Activated CD8-positive, alpha-beta memory T cell treated with anti-CD3 and anti-CD28 coated beads for 48 hours (primary cell): ENCODE measurements around the gene ABCA3.

Source experiments
- DNase-seq, 3 experiments: peaks; one replicate each; pipeline ENCODE4 v3.0.0-alpha.2; 2020; ENCODE audit warnings: low read depth in 2 of 3, low spot score in 2 of 3

The ABCA3 gene

DNA sequence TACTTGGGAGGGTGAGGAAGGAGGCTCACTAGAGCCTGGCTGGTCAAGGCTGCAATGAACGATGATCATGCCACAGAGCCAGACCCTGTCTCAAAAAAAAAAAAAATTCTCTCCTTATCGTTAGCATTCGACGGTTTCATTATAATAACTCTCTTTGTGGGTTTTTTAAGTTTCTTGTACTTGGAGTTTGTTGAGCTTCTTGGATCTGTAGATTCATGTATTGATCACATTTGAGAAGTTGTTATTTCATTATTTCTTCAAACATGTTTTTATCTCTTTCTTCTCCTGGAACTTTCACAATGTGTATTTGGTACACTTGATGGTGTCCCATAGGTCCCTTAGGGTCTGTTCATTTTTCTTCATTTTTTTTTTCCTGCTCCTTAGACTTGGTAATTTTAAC, 16.8 kb upstream of the ABCA3 start:
- no peak for DNase-seq

DNA sequence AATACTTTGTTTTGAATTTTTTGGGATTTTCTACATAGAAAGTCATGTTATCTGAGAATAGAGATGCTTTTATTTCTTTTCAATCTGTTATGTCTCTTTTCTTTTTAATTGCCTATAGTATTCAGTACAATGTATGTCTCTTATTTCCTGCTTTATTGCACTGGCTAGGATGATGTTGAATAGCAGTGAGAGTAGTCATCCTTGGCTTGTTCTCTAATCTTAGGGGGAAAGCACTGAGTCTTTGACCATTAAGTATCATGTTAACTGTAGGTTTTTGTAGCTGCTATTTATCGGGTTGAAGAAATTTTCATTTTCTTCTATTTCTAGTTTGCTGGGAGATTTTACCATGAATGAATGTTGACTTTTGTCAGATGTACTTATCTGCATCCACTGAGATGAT, 10.0 kb upstream of the ABCA3 start:
- DNase-seq, result no peak

DNA sequence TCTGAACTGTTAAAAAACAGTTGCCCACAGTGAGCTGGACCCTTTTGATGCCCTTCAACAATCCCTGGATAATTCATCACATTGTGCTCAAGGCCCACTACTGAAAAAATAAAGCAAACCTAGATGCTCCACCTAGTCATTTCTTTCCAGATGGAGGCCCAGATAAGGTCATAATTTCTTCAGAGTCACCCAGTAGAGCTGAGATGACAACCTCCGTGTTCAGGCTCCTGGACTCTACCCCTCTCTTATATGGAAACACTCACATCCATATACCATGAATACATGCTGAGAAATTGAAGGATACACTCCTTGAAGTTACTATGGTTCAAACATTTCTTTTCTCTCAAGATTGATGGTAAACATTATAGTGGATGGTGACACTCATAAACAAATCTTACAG, 2.7 kb upstream of the ABCA3 start:
- DNase-seq, result no peak

DNA sequence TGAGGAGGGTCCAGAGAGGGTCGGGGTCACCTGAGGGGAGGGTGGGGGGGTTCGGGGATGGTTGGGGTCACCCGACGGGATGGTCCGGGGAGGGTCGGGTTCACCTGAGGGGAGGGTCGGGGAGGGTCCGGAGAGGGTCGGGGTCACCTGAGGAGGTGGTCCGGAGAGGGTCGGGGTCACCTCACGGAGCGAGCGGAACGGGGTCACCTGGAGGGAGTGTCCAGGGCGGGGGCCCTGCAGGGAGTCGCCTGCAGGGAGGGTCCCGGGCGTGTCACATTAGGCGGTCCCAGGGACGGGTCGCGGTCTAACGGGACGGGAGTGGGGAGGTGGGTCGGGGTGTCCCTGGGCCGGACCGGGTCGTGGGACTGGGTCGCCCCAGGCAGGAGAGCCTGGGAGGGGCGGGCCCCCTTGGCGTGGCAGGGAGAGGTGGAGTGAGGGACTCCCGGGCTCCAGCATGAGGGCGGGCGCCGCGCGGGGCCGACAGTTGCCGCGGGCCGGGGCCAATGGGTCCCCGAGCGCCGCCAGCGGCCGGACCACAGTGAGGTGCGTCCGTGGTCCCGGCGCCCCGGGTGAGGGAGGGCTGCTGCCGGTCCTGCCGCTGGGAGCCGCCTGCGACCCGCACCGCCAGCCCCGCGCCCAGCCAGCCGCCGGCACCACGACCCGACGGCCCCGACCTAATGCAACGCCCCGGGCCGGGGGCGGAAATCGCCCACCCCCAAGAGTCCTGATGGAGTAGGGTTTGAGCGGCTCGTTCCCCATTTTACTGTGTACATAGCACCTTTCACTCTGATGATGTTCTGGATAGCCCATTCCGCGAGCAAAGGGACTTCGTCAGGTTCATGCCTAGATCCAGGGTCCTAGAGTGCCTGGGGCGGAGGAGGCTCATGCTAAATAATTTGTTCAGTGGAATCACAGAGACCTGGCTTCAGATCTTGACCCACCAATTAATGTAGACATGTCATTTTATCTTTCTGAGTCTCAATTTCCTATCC, 1.2 kb upstream of the ABCA3 start:
- no peak for DNase-seq

DNA sequence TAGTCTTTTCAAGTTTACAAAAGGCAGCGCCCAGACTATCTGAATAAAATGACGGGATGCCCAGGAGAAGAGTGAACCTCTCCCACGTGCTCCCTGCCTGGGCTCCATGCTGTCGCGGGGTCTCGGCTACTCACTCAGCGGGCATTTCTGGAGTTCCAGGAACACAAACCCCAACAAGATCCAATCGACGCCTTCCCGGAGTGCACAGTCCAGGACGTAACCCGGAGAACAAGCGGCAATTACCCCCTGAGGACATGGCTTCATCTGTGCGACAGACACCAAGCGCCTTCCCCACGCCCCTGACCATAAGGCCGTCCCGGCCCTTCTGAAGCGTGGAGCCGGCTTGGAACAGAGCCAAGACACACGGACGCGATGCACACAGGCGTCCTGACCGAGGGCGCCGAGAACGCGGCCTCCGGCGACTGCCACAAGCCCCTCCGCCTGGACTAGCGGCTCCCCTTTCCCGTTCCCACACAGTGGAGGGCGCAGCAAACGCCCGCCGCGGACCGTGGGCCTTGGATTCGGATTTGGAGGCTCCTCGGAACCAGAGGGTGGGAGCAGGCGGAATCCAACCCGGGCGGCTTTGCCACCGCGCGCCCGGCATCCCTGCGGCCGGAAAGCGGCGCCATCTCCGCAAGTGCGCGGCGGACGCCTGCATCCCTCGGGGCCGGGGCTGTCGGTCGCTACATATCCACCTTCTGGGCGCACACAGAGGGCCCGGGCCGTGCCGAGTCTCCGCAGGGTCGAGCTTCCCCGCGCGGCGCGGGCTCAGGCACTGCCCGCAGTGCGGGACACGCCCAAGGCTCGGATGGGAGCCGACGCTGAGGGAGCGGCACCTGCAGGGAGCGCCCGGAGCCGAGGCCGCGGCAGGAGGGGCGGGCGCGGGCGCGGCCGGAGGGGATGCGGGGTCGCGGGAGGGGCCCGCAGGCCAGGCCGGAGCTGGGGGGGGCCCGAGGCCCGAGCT, 725 bp downstream of the ABCA3 start:
- DNase-seq, result peak; percentile 14 to 38 (median 24)

DNA sequence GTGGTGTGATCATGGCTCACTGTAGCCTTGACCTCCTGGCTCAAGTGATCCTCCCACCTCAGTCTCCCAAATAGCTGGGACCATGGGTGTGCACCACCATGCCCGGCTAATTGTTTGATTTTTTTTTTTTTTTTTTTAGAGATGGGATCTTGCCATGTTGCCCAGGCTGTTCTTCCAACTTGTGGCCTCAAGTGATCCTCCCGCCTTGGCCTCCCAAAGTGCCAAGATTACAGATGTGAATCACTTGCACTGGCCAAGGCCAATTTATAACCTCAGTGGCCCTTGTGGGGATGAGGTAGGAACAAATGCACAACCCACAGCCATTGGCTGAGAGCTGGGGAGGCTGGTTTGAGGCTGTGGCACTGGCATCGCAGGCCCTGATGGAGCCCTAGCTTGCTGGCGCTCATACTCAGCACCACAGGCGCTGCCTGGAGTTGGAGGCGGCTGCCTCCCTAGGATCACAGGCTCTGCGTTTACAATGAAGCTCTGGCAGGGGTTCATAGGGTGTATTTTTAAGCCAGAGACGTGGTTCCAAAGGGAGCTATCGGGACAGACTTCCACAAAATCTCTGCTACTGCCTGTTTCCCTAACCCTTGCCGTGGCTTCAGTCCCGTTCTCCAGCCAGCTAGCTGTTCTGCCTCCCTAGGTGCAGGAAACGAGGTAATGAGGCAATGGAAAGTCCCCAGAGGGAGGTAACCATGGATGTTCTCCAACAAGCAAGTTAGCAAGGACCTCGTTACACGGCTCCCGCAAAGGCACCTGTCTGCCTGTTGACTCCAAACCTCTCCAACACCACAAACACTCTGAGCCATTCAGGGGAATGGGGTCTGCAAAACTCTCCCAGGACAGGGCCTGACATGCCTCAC, 2.9 kb downstream of the ABCA3 start:
- no peak for DNase-seq

DNA sequence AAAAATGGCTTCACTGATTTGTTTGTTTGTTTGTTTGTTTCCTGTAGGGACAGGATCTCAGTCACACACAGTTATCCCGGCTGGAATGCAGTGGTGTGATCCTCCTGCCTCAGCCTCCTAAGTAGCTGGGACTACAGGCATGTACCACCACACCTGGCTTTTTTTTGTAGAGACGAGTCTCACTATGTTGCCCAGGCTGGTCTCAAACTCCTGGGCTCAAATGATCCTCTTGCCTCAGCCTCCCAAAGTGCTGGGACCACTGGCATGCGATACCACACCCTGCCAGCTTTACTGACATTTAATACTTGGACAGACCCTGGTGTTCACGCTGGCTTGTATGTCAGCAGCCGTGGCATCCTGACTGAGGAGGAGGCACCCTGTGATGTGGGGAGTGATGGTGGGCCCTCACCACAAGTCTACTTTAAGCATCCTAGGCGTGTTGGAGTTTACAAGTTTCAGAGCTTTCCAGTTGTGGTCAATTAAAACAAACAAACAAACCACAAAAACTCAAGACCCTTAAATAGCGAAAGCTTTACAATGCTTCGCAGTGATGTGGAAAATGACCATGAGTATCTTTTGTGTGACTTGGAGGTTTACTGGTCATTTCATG, 5.1 kb downstream of the ABCA3 start:
- no peak for DNase-seq

DNA sequence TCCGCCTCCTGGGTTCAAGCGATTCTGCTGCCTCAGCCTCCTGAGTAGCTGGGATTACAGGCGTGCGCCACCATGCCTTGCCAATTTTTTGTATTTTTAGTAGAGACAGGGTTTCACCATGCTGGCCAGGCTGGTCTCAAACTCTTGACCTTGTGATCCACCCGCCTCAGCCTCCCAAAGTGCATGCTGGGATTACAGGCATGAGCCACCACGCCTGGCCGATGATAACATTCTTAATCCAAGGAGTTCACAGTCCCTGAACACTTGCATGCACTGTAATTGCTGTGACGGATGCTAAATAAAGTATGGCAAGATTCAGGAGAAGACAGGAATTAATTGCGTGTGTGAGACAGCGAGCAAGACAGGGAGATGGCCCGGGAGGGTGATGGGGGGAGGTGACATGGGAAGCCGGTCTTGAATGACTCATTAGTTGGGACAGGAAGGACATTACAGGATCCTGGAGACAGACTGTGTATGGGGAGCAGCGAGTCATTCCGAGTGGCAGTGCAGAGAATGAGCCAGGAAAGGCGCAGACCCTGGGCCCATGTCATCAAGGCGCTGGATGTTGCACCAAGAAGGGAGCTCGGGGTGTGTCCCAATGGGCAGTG, 6.7 kb downstream of the ABCA3 start:
- no peak for DNase-seq

DNA sequence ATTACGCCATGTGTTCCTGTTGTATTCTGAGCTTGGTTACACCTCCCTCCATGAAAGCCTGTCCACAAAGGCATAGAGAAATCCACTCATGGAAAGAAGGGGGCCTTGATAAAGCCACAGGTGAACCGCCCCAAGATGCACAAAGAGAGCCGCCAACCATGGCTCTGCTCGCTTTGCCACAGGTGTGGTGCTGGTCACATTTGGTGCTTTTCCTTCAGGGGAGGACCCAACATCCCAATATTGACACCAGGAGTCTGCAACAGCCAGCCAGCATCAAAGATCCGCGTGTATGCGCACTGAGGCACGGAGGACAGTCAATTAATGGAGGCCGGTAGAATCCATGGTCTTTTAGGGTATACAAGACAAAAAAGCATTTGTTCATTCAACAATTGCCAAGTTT, 7.3 kb downstream of the ABCA3 start:
- no peak for DNase-seq

DNA sequence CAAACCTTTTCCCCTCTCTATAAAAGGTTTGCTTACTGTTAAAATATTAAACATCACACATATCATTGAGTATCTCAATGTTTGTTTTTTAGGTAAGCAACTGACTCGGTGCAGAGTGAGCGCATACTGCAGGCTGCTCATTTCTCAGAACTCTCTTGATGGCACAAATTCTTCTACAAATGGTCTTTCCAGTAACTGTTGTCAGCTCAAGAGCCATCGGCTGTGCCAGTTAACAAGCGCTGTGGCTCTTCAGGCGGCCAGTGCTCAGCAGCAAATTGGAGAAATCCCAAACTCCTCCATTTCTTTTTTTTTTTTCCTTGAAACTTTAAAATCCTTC, 8.6 kb downstream of the ABCA3 start:
- no peak for DNase-seq

DNA sequence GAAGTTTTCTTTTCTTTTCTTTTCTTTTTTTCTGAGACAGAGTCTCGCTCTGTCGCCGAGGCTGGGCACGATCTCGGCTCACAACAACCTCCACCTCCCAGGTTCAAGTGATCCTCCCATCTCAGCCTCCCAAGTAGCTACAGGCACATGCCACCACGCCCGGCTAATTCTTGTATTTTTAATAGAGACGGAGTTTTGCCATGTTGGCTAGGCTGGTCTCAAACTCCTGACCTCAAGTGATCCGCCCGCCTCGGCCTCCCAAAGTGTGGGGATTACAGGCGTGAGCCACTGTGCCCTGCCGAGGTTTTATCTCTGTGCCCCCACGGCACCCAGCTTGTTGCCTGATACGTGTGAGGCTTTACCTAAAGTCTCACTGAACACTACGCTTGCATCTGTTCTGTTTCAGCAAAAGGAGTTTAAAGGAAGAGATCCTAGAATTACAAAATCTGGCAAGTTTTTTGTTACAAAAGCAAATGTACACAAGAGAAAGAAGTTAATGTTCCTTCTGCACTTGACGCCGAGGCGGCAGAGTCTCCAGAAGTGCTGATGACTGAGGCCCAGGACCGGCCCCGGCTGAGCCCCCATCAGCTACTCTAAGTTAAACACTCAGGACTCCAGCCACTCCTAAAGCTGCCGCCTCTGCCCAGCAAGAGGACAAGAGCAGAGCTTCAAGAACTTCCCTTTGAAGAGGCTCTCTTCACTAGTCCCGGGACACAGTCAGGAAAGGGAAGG, 9.2 kb downstream of the ABCA3 start:
- no peak for DNase-seq

DNA sequence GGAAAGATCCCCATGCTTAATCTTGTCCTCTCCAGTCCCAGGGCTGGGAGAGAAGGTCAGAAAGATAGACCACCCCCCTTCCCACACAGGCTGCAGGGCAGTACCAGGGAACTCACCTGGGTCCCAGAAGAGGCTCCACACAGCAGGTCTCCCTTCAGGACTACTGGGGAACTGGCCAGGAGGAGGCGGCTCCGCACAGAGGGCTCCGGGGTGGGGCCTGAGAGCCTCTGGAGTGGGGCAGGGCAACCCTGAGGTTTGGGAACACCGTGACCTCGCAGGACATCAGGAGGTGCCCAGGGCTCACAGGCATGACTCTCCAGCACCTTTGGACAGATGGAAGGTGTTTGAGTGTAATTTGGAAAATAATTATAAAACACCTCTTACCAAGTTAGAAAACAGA, 11.0 kb downstream of the ABCA3 start:
- no peak for DNase-seq

DNA sequence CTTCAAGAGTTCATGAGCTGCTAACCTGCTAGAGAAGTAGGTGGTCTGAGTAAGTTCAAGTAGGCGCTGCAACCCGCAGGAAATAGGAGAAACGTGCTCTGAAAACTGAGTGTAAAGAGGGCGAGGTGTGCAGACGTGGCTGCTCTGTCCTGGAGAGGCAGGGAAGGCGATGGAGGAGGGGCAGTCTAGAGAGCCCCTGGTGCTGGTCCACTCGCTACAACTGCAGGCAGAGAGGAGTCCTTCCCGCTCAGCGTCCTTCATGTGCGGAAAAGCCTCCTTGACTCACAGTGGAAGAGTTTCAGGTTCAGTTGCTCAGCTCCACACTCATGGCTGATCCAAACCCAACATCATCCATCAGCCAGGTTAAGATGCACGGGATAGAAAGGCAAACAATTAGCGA, 12.1 kb downstream of the ABCA3 start:
- DNase-seq, result no peak

DNA sequence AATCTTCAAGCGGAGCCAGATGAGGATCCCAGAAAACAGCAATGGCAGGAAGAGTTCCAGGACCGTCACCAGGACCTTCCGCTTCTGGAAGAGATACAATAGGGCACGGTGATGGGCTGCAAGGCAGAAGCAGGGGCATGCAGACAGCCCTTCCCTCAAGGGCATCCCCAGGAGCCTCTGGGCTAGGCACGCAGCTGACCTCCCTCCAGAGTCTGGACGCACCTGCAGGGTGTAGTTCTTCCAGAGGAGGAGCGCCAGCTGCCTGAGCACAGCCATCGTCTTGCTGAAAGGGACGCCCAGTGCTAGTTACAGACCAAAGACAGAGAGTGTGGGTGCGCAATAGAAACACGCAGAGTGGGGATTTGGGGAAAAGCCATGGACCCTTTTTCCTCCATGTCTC, 14.3 kb downstream of the ABCA3 start:
- DNase-seq, result no peak

DNA sequence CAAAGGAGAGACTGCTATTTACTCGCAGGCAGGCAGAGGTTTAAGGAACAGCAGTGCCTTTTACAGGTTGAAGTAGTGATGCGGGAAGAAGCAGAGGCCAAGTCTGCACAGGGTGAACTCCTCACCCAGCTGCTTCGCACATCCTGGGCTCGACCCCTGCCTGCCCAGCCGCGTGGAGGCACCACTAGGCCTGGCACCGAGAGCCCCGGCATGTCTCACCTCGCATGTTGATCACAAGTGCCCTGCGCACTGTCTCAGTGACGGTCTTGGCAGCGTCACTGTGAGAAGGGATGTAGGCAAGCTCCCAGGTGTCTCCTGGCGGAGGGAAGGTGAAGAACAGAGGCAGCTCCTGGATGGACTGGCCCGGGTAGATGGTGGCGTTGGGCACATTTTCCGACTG, 14.7 kb downstream of the ABCA3 start:
- no peak for DNase-seq

DNA sequence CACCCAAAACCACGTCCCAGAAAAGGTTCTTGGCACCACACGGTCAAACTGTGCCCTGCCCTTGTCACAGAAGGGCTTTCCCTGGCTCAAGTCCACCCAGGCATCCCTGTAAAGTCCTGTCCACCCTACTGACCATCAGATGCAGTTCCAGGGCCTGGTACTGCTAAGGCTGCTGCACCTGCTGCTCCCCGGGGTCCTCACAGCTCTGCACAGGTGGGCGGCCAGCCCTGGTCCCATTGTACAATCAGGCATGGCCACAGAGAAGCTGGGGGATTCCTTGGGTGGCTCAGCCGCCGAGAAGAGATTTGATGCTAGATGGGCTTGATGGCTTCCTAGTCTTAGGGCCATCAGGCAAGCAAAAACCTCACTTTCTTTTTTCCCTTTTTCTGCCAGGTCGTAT, 15.3 kb downstream of the ABCA3 start:
- no peak for DNase-seq

DNA sequence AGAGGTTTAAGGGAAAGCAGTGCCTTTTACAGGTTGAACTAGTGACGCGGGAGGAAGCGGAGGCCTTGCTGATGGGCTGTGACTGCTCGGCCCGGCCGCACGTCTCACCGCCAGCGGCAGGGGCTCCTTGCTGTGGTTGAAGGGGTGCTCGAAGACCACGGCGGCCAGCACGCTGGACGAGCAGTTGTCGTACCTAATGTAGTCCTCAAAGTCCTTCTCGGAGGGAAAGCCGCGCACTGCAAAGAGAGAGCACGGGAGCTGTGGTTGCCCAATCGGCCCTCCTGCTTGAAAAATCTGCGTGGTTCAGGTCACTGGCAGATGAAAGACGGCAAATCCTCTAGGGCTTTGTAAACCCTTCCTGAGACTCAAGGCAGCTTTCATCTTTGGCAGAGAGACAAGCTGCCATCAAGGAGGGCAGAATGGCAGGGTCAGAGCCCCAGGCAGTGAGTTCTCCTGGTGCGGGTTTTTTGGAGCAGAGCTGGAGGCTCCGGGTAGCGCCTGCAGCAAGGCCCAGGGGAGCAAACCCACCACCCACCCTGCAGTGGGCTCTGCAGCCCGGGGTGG, 16.1 kb downstream of the ABCA3 start:
- DNase-seq, result no peak

DNA sequence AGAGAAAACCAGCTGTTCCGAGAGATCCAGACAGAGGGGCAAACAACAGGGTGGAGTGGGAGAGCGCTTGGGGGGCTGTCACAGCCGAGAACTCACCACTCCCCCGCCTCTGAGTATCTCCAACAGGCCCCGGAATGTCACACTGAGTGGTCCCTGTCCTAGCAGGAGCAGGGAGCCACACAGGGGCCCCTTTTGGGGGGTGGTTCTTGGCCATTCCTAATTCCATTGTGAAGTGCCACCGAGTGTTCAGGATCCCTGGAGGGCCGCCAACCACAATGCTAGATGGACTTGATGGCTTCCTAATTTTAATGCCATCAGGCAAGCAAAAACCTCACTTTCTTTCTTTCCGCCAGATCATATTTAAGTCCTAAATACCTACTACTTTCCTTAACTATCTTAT, 16.8 kb downstream of the ABCA3 start:
- no peak for DNase-seq

DNA sequence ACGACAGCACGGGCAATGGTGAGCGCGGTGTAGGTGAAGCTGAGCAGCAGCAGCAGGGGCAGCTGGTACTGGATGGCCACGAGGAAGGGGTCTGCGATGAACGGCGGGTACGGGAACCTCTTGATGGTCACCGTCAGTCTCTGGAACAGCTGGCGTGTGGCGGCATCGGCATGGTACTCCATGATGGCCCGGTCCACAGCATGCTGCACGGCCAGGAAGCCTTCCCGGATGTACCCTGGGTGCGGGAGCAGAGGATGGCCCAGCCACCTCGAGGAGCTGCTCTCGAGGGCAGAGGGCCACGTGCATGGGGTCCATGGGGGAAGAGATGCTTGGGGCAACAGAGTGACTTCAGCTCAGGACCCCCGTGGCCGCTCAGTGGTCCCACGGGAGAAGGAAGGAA, 20.9 kb downstream of the ABCA3 start:
- DNase-seq, result no peak
